Left hindlimb (tissue), 1 donor: Measurements from ENCODE around the gene PCGF1.

Experiments used
- DNase-seq: peaks from one replicate; pipeline ENCODE4 v3.0.0-alpha.2; 2018

Gene PCGF1

GRCh38 chr2:74536166-74536950 is 28.9 kb upstream of the PCGF1 start:
- no peak for DNase-seq

- no peak for DNase-seq
Measured at GRCh38 chr2:74535440-74535965, 28.0 kb upstream of the PCGF1 start.

DNA sequence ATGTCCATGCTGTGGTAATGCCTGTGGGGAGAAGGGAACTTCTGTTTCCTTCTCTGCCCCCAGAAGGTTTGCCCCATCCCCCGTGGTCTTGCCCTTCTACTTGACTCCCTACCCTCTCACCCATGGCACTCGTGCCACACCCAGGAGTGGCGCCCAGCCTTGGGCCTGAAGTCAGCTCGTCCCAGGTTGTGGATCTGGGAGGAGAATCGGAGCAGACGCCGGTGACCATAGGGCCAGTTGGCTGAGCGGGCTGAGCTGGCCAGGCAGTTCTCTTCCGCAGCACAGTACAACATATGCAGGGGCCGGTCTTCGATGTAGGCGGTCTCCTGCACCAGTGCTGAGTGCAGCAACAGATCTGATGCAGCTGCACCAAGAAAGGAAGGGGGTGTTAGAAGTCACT is 26.9 kb upstream of the PCGF1 start:
- DNase-seq: no peak

GRCh38 chr2:74533464-74533863 is 26.0 kb upstream of the PCGF1 start:
- no peak for DNase-seq

DNA sequence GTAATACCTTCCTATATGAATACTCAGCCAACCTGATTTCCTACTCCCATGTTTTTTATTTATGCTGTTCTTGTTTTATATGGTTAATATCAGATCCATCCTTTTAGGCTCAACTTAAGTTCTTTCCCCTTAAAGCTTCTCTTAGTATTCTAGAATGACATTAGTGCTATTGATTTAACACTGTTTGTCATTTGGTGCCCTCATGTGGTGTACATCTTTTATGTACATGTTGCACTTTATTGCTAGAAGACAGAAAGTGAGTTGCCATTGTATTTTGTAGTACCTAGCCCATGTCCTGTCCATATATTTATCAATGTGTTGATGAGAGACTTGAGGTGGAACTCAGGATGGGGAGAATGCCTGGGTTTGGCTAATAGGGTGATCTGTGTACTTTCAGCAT is 24.7 kb upstream of the PCGF1 start:
- no peak for DNase-seq

- DNase-seq: no peak
Measured at GRCh38 chr2:74531666-74532065, 24.2 kb upstream of the PCGF1 start.

GRCh38 chr2:74530239-74531187 is 23.0 kb upstream of the PCGF1 start:
- DNase-seq: no peak

GRCh38 chr2:74529357-74530238 is 22.1 kb upstream of the PCGF1 start, which contains the start of the genes AUP1 and HTRA2:
Gene AUP1 (minus strand): TSS chr2:74529706. CDS start chr2:74529629, 77 bp downstream.
Gene HTRA2 (plus strand): TSS chr2:74529933. CDS start chr2:74530007, 74 bp downstream.
- peak; percentile 99 for DNase-seq

- DNase-seq: no peak
Measured at GRCh38 chr2:74528600-74529356, 21.3 kb upstream of the PCGF1 start.

DNA sequence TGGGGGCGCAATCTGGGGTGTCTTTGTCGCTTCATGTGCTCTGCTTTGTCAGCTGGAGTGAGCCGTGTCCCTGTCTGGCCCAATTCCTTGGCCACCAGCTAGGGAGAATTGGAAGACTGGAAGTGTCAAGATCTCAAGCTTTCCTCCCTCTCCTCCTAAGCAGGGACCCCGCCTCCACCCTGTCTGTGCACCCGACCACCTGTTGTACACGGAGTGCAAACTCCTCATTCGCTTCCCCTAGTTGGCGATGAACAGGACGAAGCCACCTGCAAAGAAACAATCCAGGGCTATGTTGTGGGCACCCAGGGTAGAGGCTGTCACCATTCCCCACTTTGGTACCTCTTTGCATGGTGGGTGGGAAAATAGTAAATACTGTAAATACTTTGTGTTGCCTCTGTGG is 20.2 kb upstream of the PCGF1 start:
- no peak for DNase-seq

GRCh38 chr2:74526649-74527230 is 19.2 kb upstream of the PCGF1 start:
- DNase-seq: no peak

DNA sequence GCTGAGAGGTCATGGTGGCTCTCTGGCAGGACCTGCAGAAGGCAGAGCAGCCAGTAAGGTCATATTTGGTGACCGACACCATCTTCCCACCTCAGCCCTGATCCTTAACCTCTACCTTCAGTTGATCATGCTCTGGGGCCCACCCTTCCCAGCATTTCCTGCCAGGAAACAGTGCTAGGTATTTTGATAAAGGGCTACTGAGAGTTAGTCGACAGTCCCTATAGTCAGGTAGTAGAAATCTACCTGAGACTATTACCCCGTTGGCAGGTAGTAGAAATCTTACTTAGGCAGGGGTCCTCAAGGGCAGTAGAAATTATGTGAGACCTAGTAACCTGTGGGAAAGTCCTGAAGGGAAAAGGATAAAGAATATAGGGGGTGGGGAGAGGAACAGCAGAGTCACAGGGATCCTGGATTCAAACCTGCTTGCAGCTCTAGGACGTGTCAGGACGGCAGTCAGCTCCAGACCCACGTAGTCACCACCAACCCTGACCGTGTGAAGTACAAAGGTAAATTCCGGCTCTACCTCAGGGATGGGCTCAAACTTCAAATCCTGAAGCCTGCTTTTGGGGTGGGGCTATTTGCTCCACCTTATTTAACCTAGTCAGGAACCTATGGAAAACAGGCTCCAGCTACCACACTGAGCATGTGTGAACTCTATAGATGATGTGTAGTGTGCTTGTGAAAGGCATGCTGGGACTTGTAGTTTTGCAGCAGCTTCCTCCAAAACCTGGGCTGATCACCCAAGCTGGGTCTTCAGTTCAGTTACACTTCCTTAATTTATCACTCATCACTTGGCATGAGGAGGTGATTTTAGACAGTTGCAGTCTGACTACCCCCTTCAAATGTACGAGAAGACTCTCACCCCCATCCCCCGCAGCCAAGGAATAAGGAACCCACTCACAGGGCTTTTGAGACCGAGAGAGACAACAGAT is 18.5 kb upstream of the PCGF1 start, which contains the start of gene DQX1:
DQX1 (minus strand) TSS at position 515 of the 932 bp plus-strand sequence; CDS start at position 13, 502 bp downstream.
- no peak for DNase-seq

GRCh38 chr2:74524955-74525716 is 17.6 kb upstream of the PCGF1 start:
- no peak for DNase-seq

GRCh38 chr2:74524005-74524404 is 16.5 kb upstream of the PCGF1 start:
- no peak for DNase-seq

DNA sequence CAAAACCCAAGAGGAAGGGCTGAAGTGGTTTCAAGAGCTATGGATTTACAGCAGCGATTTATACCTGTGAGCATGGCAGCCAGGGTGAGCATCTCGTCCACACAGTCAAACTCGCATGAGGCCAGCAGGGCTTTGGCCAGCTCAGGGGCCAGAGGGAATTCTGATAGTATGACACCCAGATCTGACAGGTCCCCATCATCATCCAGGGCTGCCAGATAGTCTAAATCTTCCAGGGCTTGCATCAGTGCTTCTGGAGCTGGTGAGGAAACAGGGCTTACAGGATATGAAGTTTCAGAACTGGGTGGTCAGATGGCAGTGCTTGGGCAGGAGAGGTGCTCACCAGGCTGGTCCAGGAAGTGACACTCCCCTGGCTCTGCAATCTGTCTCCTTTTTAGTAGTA is 15.0 kb upstream of the PCGF1 start:
- no peak for DNase-seq

DNA sequence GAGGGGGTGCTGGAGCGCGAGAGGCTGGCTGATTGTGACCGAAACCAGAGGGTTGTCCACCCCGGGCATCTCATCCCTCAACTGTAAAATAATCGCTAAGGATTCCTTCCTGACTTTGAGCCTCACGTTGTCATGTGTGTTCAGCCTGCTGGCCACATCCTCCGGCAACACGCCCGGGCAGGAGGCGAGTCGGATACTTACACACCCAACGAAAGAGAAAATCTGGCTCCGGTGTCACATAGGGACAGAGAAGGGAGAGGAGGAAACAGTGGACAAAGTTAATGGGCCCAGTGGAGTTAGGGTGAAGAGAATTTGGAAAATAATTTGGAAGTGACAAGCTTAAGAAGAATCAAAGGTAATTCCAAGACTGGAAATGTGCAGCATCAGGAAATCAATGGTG is 9.2 kb upstream of the PCGF1 start:
- DNase-seq: no peak

DNA sequence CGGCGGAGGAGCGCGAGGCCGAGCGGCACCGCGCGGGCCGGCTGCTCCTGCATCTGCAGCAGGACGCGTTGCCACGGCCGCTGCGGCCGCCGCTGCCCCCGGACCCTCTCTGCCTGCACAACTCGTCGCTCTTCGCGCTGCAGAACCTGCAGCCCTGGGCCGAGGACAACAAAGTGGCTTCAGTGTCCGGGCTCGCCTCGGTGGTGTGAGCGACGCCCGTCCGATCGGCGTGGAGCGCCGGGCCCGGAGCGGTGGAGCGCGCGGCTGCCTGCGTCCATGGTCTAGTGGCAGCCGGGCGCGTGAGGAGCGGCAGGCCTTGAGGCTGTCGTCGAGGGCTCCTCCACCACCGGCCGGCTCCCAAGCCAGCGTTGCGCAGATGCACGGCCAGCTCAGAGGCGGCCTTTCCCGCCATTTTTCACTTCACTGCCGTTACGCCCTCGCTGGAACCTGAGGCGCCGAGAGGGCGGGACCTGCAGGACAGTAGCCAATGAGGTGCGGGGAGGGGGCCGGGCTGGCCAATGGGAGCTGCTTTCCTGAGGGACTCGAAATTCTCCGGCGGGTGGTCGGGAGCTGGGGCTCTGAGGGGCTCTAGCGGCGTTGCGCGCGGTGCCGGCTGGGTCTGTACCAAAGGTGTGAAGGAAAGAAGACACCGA is 8.6 kb upstream of the PCGF1 start:
- peak; percentile 79 for DNase-seq

GRCh38 chr2:74515271-74515980 is 7.9 kb upstream of the PCGF1 start:
- no peak for DNase-seq
